Hepatocyte (in vitro differentiated cells): ENCODE data around the gene CHD5. TPM values are rescaled to one million over a fixed set of nuclear protein-coding genes. Genes with fewer than 3 reads are reported as not detected.

ENCODE experiments used
- DNase-seq: peaks from one replicate; pipeline ENCODE4 v3.0.0-alpha.2; 2016; ENCODE audit warnings: low spot score
- H2AFZ ChIP-seq: fragments of 200-600 bp; sonication (generic); 2 replicates; pipeline ENCODE4 v1.6.0; 2016; ENCODE audit warnings: antibody characterized with exemption, mild to moderate bottlenecking
- H3K27ac ChIP-seq: fragments of 200-600 bp; sonication (generic); 2 replicates; pipeline ENCODE4 v1.5.1; 2016; ENCODE audit warnings: mild to moderate bottlenecking
- H3K27me3 ChIP-seq: fragments of 200-600 bp; sonication (generic); 2 replicates; pipeline ENCODE4 v1.6.1; 2016
- H3K36me3 ChIP-seq: fragments of 200-600 bp; sonication (generic); replicated peaks from 2 replicates; pipeline ENCODE4 v1.5.1; 2016; ENCODE audit warnings: low read depth; ENCODE audit not compliant: insufficient read depth
- H3K4me1 ChIP-seq: fragments of 200-600 bp; sonication (generic); 2 replicates; pipeline ENCODE4 v1.5.1; 2016; ENCODE audit warnings: mild to moderate bottlenecking, moderate library complexity; ENCODE audit not compliant: insufficient read depth
- H3K4me2 ChIP-seq: fragments of 200-600 bp; sonication (generic); 2 replicates; pipeline ENCODE4 v1.6.0; 2016
- H3K4me3 ChIP-seq: fragments of 200-600 bp; sonication (generic); 2 replicates; pipeline ENCODE4 v1.5.1; 2016; ENCODE audit warnings: mild to moderate bottlenecking
- H3K79me2 ChIP-seq: fragments of 200-600 bp; sonication (generic); 2 replicates; pipeline ENCODE4 v1.6.0; 2017; ENCODE audit warnings: mild to moderate bottlenecking
- H3K9me2 ChIP-seq: fragments of 200-600 bp; sonication (generic); replicated peaks from 2 replicates; pipeline ENCODE4 v1.6.0; 2017; ENCODE audit warnings: mild to moderate bottlenecking; ENCODE audit not compliant: insufficient read depth
- H3K9me3 ChIP-seq: fragments of 200-600 bp; sonication (generic); 2 replicates; pipeline ENCODE4 v1.5.1; 2016; ENCODE audit warnings: low read depth, mild to moderate bottlenecking
- H4K20me1 ChIP-seq: fragments of 200-600 bp; sonication (generic); 2 replicates; pipeline ENCODE4 v1.6.0; 2016; ENCODE audit warnings: mild to moderate bottlenecking; ENCODE audit not compliant: insufficient read depth, poor library complexity, severe bottlenecking
- CTCF ChIP-seq: fragments of 200-600 bp; sonication (generic); IDR thresholded peaks from 2 replicates; pipeline ENCODE4 v1.5.1; 2016; ENCODE audit warnings: antibody characterized with exemption, mild to moderate bottlenecking; ENCODE audit not compliant: poor library complexity
- EZH2 ChIP-seq: fragments of 200-600 bp; sonication (generic); IDR thresholded peaks from 2 replicates; pipeline ENCODE4 v1.6.1; 2016; ENCODE audit warnings: antibody characterized with exemption, mild to moderate bottlenecking, borderline replicate concordance
- EZH2phosphoT487 ChIP-seq: fragments of 200-600 bp; sonication (generic); IDR thresholded peaks from one replicate; pipeline ENCODE4 v1.6.1; 2018; ENCODE audit warnings: antibody characterized with exemption, mild to moderate bottlenecking, low read depth, moderate library complexity; ENCODE audit not compliant: unreplicated experiment, severe bottlenecking
- WGBS: methylation state at CpG from one replicate; pipeline ENCODE4 v1.1.6; 2016; ENCODE audit warnings: low lambda C conversion rate; ENCODE audit errors: missing lambda C conversion rate; 5-methylcytosine and 5-hydroxymethylcytosine counted together
- polyA plus RNA-seq: library from polyadenylated mRNA; unstranded; fragments of >200 nt; fragmentation: Nextera tagmentation; extraction: Ambion mirVana; gene quantifications from 2 replicates; pipeline ENCODE4 v1.2.1, GENCODE V29; 2016
- total RNA-seq: library from RNA; depleted of rRNA; stranded (reverse); fragments of >200 nt; gene quantifications from 2 replicates; pipeline ENCODE4 v1.2.3, GENCODE V29; 2014

The CHD5 gene
- total and polyA plus RNA-seq, 2 experiments from 2014 or later, result 0.13 TPM; not detected in 1

GRCh38 chr1:6168947-6169586 lies 11.1 kb downstream of the CHD5 start:
- Histone ChIP-seq H3K4me3 (no peak overlapping the region), H3K4me1 (no peaks in the 10 kb centered on the region), H4K20me1 (no peaks in the 10 kb centered on the region), H3K9me2 (no peaks in the 10 kb centered on the region), H3K27me3 (peaks cover 10% of the 10 kb centered on the region), H3K36me3 (no peaks in the 10 kb centered on the region), H3K9me3 (no peaks in the 10 kb centered on the region), H2AFZ (no peak overlapping the region), H3K4me2 (no peak overlapping the region), H3K79me2 (no peaks in the 10 kb centered on the region), H3K27ac (no peak overlapping the region)
- no peak for TF ChIP-seq EZH2
- 84% methylated on average over 18 of the region's 18 CpGs for WGBS
- DNase-seq, result no peak

DNA sequence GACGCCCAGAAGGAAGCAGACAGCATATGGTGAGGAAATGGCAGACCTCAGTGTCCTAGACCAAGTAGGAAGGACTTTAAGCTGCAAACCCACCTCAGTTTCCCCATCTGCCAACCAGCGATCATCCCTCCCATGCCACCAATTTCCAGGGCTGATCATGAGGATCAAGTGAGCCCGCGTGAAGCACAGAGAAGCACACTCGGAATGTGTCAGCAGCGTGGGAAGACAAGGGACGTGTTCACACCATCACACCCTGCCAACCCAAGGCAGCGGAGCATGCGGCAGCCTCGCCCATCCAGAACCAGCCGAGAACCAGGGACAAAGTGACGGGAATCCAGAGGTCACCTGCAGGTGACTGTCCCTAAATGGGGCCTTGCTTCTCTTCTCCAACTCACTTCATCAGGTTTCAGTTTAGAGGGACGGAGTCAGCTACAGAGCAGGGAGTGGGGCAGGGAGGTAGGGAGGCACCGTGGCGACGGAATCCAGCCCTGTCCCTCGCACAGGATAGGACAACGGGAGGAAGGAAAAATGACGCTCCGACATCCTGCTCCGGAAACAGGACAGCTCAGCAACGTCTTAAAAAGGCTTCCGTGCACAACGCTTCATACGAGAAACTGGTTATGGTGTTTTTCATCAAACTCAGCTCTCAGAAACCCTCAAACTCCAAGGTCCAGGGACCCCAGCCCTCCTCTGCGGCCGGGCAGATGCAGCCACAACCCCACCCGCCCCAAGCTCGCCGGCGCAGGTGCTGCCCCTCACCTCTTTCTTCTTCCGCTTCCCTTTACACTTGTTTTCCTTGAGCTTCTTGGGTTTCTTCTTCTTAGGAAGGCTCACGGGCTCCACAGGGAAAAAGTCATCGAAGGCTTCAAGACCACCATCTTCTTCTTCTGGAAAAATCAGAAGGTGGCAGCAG lies 12.5 kb downstream of the CHD5 start:
- peaks cover 14% of the 10 kb centered on the region for H3K27me3 ChIP-seq
- no peak overlapping the region for H3K4me3 ChIP-seq
- H3K9me3 ChIP-seq, result no peaks in the 10 kb centered on the region
- DNase-seq, result no peak
- H4K20me1 ChIP-seq, result no peaks in the 10 kb centered on the region
- no peak overlapping the region for H2AFZ ChIP-seq
- no peak for TF ChIP-seq EZH2phosphoT487
- no peaks in the 10 kb centered on the region for H3K79me2 ChIP-seq
- no peaks in the 10 kb centered on the region for H3K4me1 ChIP-seq
- no peak overlapping the region for H3K27ac ChIP-seq
- H3K4me2 ChIP-seq, result no peak overlapping the region
- no peaks in the 10 kb centered on the region for H3K36me3 ChIP-seq
- H3K9me2 ChIP-seq, result no peaks in the 10 kb centered on the region
- WGBS, result 88% methylated on average over 34 of the region's 34 CpGs

- peaks cover 14% of the 10 kb centered on the region for H3K27me3 ChIP-seq
- no peak overlapping the region for H3K4me3 ChIP-seq
- no peaks in the 10 kb centered on the region for H3K9me3 ChIP-seq
- no peak for TF ChIP-seq EZH2phosphoT487
- WGBS, result 80% methylated on average over 19 of the region's 19 CpGs
- no peaks in the 10 kb centered on the region for H3K4me1 ChIP-seq
- H3K4me2 ChIP-seq, result no peak overlapping the region
- H3K27ac ChIP-seq, result no peak overlapping the region
- H2AFZ ChIP-seq, result no peak overlapping the region
- H4K20me1 ChIP-seq, result no peaks in the 10 kb centered on the region
- H3K9me2 ChIP-seq, result no peaks in the 10 kb centered on the region
- no peak for DNase-seq
- H3K79me2 ChIP-seq, result no peaks in the 10 kb centered on the region
- H3K36me3 ChIP-seq, result no peaks in the 10 kb centered on the region
Measured at GRCh38 chr1:6166655-6167390, 13.3 kb downstream of the CHD5 start.

GRCh38 chr1:6166221-6166620 lies 13.9 kb downstream of the CHD5 start:
- no peak overlapping the region for H3K27ac ChIP-seq
- no peak overlapping the region for H3K4me2 ChIP-seq
- H3K9me3 ChIP-seq, result no peaks in the 10 kb centered on the region
- H3K36me3 ChIP-seq, result no peaks in the 10 kb centered on the region
- TF ChIP-seq EZH2 (no peak), EZH2phosphoT487 (no peak), CTCF (no peak)
- peaks cover 17% of the 10 kb centered on the region for H3K27me3 ChIP-seq
- H4K20me1 ChIP-seq, result no peaks in the 10 kb centered on the region
- WGBS, result 83% methylated on average over 8 of the region's 10 CpGs
- H3K4me3 ChIP-seq, result no peak overlapping the region
- H2AFZ ChIP-seq, result no peak overlapping the region
- H3K79me2 ChIP-seq, result no peaks in the 10 kb centered on the region
- no peaks in the 10 kb centered on the region for H3K9me2 ChIP-seq
- no peak for DNase-seq
- no peaks in the 10 kb centered on the region for H3K4me1 ChIP-seq
